Natural killer cell (primary cell): Measurements from ENCODE around the gene C2CD3. TPM values are rescaled to one million over a fixed set of nuclear protein-coding genes. Genes with fewer than 3 reads are reported as not detected.
A peak's percentile ranks its signal among the peaks of the same experiment; 100 is the strongest.

ENCODE experiments used
- ATAC-seq, 3 donors: fragments of 150-1000 bp in 2 of 3; fragments of 200-7000 bp in 1 of 3; cut with Tn5 transposase; 1 replicate in 1 of 3; 2 replicates in 2 of 3; pipeline ENCODE4 v1.10.0; 2021; ENCODE audit warnings: mild to moderate bottlenecking in 2 of 3, moderate library complexity in 2 of 3
- DNase-seq, 2 donors: peaks; one replicate each; pipeline versions ENCODE4 v3.0.0 to v3.0.0-alpha.2; 2013 to 2021; ENCODE audit warnings: mixed read lengths in 1 of 2
- H3K27ac ChIP-seq: one replicate; pipeline ENCODE4 v1.5.1; 2013; ENCODE audit warnings: mild to moderate bottlenecking, low read length
- H3K27me3 ChIP-seq: one replicate; pipeline ENCODE4 v1.6.1; 2013; ENCODE audit warnings: low read length; ENCODE audit not compliant: control insufficient read depth, insufficient read depth
- H3K36me3 ChIP-seq: one replicate; pipeline ENCODE4 v1.6.1; 2013; ENCODE audit warnings: low read length; ENCODE audit not compliant: control insufficient read depth, insufficient read depth
- H3K4me1 ChIP-seq: one replicate; pipeline ENCODE4 v1.6.1; 2013; ENCODE audit warnings: low read length; ENCODE audit not compliant: control insufficient read depth, insufficient read depth
- H3K4me3 ChIP-seq: one replicate; pipeline ENCODE4 v1.5.1; 2013; ENCODE audit warnings: low read length
- H3K9me3 ChIP-seq: one replicate; pipeline ENCODE4 v1.6.1; 2013; ENCODE audit warnings: low read length; ENCODE audit not compliant: control insufficient read depth, insufficient read depth
- H3K27ac Mint-ChIP-seq, 2 donors: one replicate each; pipeline ENCODE4 v1.8.0; 2022; ENCODE audit warnings: mild to moderate bottlenecking in 2 of 2, mixed read lengths in 2 of 2, moderate library complexity in 1 of 2
- H3K27me3 Mint-ChIP-seq, 2 donors: one replicate each; pipeline ENCODE4 v1.8.0; 2022; ENCODE audit warnings: low read depth in 2 of 2, mixed read lengths in 2 of 2
- H3K36me3 Mint-ChIP-seq: one replicate; pipeline ENCODE4 v1.8.0; 2022; ENCODE audit warnings: mixed read lengths
- H3K4me1 Mint-ChIP-seq, 2 donors: one replicate each; pipeline ENCODE4 v1.8.0; 2022; ENCODE audit warnings: mixed read lengths in 2 of 2
- H3K4me3 Mint-ChIP-seq: one replicate; pipeline ENCODE4 v1.8.0; 2022; ENCODE audit warnings: mild to moderate bottlenecking, moderate library complexity, mixed read lengths
- H3K9me3 Mint-ChIP-seq, 2 donors: one replicate each; pipeline ENCODE4 v1.8.0; 2022; ENCODE audit warnings: mixed read lengths in 2 of 2
- CTCF ChIP-seq: fragments of 200-600 bp; IDR thresholded peaks from one replicate; pipeline ENCODE4 v1.8.0; 2022; ENCODE audit warnings: antibody characterized with exemption
- WGBS: methylation state at CpG from one replicate; pipeline ENCODE4 v1.1.7; 2013; ENCODE audit warnings: missing lambda C conversion rate; ENCODE audit not compliant: insufficient coverage; 5-methylcytosine and 5-hydroxymethylcytosine counted together
- intact Hi-C: fragments of 100-400 bp; cut with micrococcal nuclease; formaldehyde crosslinking; loops from one replicate; pipeline ENCODE4 v1.14.2; 2022
- total RNA-seq, 4 donors: library from RNA; stranded (reverse); fragments of 120-200 nt in 1 of 4; gene quantifications; one replicate each; pipeline versions ENCODE4 v1.2.3 to v1.2.4, GENCODE V29; 2013 to 2022

The C2CD3 gene
- total RNA-seq, 3 donors from 2014 or later (not counting 1 experiment from before 2014, with no cell fraction given) = 55.0 to 67.6 (median 58.1) TPM

- H3K4me3 Mint-ChIP-seq = peak overlapping the region; percentile 92
- TF ChIP-seq CTCF = no peak
Measured at GRCh38 chr11:73995731-73996130, 175.1 kb downstream of the C2CD3 start.

GRCh38 chr11:73995247-73995646, 175.6 kb downstream of the C2CD3 start:
- peaks cover 43 to 47% of the 10 kb centered on the region in 2 donors for H3K4me1 Mint-ChIP-seq
- H3K27ac Mint-ChIP-seq = peak overlapping the region; percentile 98 to 100
- peak overlapping the region; percentile 92 for H3K4me3 Mint-ChIP-seq
- Histone ChIP-seq H3K27ac (peak overlapping the region; percentile 95), H3K4me3 (no peak overlapping the region), H3K9me3 (no peaks in the 10 kb centered on the region), H3K27me3 (no peaks in the 10 kb centered on the region), H3K4me1 (peaks cover 29% of the 10 kb centered on the region), H3K36me3 (no peaks in the 10 kb centered on the region)
- no peaks in the 10 kb centered on the region for H3K27me3 Mint-ChIP-seq
- WGBS = 0% methylated on average over 1 of the region's 2 CpGs
- H3K9me3 Mint-ChIP-seq = no peaks in the 10 kb centered on the region
- no peak for TF ChIP-seq CTCF
- peak; percentile 72 to 90 (median 89) for ATAC-seq
- no peaks in the 10 kb centered on the region for H3K36me3 Mint-ChIP-seq
- DNase-seq = peak in 1 of 2 donors; percentile 87
- intact Hi-C loops = loop anchor here (1.0 kb wide), 3 partner anchors 10 to 25 kb away; no protein-coding TSS in a partner anchor

More at GRCh38 chr11:73995731-73996130, 175.1 kb downstream of the C2CD3 start:
- peak in 1 of 2 donors; percentile 86 for DNase-seq
- Histone ChIP-seq H3K4me3 (peak overlapping the region; percentile 8), H3K27ac (peak overlapping the region; percentile 95), H3K9me3 (no peaks in the 10 kb centered on the region), H3K4me1 (peaks cover 33% of the 10 kb centered on the region), H3K27me3 (no peaks in the 10 kb centered on the region), H3K36me3 (no peaks in the 10 kb centered on the region)
- peak; percentile 68 to 86 (median 75) for ATAC-seq
- no peaks in the 10 kb centered on the region for H3K27me3 Mint-ChIP-seq
- WGBS = 20% methylated on average over 2 of the region's 2 CpGs
- no peaks in the 10 kb centered on the region for H3K9me3 Mint-ChIP-seq
- no peaks in the 10 kb centered on the region for H3K36me3 Mint-ChIP-seq
- peak overlapping the region; percentile 98 to 100 for H3K27ac Mint-ChIP-seq
- peaks cover 45 to 52% of the 10 kb centered on the region in 2 donors for H3K4me1 Mint-ChIP-seq
- intact Hi-C loops = loop anchor here (1.0 kb wide), 3 partner anchors 10 to 25 kb away; no protein-coding TSS in a partner anchor

- no peaks in the 10 kb centered on the region for H3K36me3 Mint-ChIP-seq
- H3K36me3 ChIP-seq = no peaks in the 10 kb centered on the region
- H3K4me3 Mint-ChIP-seq = no peak overlapping the region
- H3K27ac ChIP-seq = no peak overlapping the region
- peaks cover 20 to 21% of the 10 kb centered on the region in 2 donors for H3K4me1 Mint-ChIP-seq
- no peaks in the 10 kb centered on the region for H3K27me3 ChIP-seq
- no peak for TF ChIP-seq CTCF
- intact Hi-C loops = no loop called here
- H3K4me1 ChIP-seq = peaks cover 15% of the 10 kb centered on the region
- ATAC-seq (no peak), DNase-seq (peak in 1 of 2 donors; percentile 45)
- no peaks in the 10 kb centered on the region for H3K27me3 Mint-ChIP-seq
- no peak overlapping the region for H3K4me3 ChIP-seq
- H3K27ac Mint-ChIP-seq = peak overlapping the region in 1 of 2 donors; percentile 100
- no peaks in the 10 kb centered on the region for H3K9me3 Mint-ChIP-seq
- no peaks in the 10 kb centered on the region for H3K9me3 ChIP-seq
- WGBS = 70% methylated on average over 6 of the region's 6 CpGs
Measured at GRCh38 chr11:73991471-73992006, 179.3 kb downstream of the C2CD3 start.

GRCh38 chr11:73990730-73991129, 180.1 kb downstream of the C2CD3 start:
- no peak overlapping the region for H3K4me3 ChIP-seq
- WGBS = 89% methylated on average over 2 of the region's 2 CpGs
- DNase-seq = no peak
- peaks cover 8% of the 10 kb centered on the region for H3K4me1 ChIP-seq
- no peaks in the 10 kb centered on the region for H3K9me3 ChIP-seq
- no peak overlapping the region for H3K27ac ChIP-seq
- H3K27ac Mint-ChIP-seq = no peak overlapping the region
- TF ChIP-seq CTCF = no peak
- H3K27me3 ChIP-seq = no peaks in the 10 kb centered on the region
- H3K36me3 ChIP-seq = no peaks in the 10 kb centered on the region
- no peaks in the 10 kb centered on the region for H3K27me3 Mint-ChIP-seq
- no peak for ATAC-seq
- no peak overlapping the region for H3K4me3 Mint-ChIP-seq
- no peaks in the 10 kb centered on the region for H3K36me3 Mint-ChIP-seq
- H3K9me3 Mint-ChIP-seq = no peaks in the 10 kb centered on the region
- intact Hi-C loops = no loop called here
- H3K4me1 Mint-ChIP-seq = peaks cover 12 to 13% of the 10 kb centered on the region in 2 donors
